Astrocyte (in vitro differentiated cells and primary cell): Measurements from ENCODE around the gene KRCC1.

Source experiments
- EZH2 ChIP-seq: IDR thresholded peaks from 2 replicates; pipeline ENCODE4 v1.6.1; 2012; ENCODE audit warnings: mild to moderate bottlenecking, low read length, inconsistent platforms; ENCODE audit not compliant: insufficient read depth
- TF ChIP-seq, protein P1 (sequence below): IDR thresholded peaks from 2 replicates; pipeline ENCODE4 v1.5.1; 2011; ENCODE audit warnings: low read depth, mild to moderate bottlenecking, inconsistent platforms, low read length, moderate library complexity; ENCODE audit not compliant: insufficient read depth

DNA sequence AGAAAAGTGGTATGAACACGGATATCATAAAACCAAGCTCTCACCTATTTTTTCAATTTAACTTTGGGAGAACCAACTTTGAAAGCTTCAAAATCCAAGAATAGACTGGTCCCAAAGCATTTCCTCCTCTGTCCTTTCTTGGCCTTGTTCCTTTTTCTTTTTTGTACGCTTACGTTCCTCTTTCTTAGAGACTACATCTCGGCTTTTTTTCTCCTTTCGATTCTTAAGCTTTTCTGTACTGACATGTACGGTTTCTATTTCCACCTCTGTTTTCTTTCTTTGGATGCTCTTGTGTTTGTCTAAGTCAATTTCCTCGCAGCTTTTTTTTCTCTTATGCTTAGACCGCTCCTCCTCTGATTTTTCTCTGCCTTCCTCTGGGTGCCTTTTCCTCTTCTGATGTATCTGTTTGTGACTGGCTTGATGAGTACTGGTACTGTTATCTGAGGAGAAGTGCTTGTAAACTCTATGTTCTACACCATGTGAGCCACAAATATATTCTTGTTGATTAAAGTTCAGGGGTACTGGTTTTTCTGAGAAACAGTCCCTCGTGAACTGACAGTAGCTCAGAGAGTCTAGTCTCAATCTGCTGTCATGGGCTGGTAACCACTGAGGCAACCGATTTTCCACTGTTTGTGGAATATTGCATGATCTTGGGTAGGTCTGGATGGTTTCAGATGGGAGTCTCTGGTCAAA, 27.7 kb downstream of the KRCC1 start:
- no peak for TF ChIP-seq EZH2
- TF ChIP-seq, protein P1, sequence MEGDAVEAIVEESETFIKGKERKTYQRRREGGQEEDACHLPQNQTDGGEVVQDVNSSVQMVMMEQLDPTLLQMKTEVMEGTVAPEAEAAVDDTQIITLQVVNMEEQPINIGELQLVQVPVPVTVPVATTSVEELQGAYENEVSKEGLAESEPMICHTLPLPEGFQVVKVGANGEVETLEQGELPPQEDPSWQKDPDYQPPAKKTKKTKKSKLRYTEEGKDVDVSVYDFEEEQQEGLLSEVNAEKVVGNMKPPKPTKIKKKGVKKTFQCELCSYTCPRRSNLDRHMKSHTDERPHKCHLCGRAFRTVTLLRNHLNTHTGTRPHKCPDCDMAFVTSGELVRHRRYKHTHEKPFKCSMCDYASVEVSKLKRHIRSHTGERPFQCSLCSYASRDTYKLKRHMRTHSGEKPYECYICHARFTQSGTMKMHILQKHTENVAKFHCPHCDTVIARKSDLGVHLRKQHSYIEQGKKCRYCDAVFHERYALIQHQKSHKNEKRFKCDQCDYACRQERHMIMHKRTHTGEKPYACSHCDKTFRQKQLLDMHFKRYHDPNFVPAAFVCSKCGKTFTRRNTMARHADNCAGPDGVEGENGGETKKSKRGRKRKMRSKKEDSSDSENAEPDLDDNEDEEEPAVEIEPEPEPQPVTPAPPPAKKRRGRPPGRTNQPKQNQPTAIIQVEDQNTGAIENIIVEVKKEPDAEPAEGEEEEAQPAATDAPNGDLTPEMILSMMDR, result no peak
